Measurements from ENCODE around the gene APOBEC4. TPM values are rescaled to one million over a fixed set of nuclear protein-coding genes. Genes with fewer than 3 reads are reported as not detected.
"Not testable (repeated sequence)": the region's sequence is repeated elsewhere in the genome, so short reads cannot be mapped to it uniquely, and the experiment has no call there.

Gene APOBEC4, protein sequence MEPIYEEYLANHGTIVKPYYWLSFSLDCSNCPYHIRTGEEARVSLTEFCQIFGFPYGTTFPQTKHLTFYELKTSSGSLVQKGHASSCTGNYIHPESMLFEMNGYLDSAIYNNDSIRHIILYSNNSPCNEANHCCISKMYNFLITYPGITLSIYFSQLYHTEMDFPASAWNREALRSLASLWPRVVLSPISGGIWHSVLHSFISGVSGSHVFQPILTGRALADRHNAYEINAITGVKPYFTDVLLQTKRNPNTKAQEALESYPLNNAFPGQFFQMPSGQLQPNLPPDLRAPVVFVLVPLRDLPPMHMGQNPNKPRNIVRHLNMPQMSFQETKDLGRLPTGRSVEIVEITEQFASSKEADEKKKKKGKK
- total RNA-seq (2014; rRNA removed; shearing (Covaris generic)), result not detected in 2 replicates

DNA sequence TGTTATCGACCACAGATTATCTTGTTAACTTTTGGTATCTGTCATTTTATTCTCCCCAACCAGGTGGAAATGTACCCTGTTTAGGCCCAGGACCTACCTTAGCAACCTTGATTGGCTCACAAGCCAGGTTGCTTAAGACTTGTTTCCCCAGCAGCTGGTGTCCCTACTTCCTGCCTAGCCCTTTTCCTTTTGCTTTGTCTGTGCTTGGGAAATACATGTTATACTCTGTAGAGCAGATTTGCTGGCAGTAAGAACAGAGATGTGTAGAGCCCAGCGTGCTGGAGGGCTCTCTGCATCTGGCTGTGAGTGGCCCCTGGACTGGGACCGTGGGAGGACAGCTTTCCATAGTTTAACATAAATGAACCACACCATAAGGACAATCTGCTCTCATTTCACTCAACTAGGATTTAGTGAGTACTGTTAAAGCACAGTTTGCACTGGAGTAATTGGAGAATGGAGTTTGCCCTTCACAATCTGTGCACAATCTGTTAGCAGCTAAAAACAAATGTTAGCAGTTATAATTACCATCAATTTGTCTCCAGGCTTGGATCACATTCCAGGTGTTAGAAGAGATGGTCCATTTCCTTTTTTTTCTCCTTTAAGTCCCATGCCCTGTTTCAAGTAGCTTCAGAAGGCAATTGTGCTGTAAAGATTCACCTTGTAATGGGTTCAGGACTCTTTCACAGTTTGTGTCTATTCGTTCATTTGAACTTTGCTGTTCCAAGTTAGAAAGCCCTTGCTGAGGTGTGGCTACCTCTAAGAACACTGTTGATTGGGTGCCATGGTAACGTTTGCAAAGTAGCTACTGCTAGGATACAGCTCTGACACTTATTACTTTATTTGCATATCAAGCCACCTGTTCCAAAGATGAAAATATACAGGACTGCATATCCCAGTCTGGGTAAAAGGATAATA is at the start of gene APOBEC4:
Gene APOBEC4, minus strand, starts transcription at position 770 of the 915 bp plus-strand sequence. CDS start 4,535 bp downstream, outside the sequence.
- DNase-seq (ENCODE audit: low read depth), result no peak

DNA sequence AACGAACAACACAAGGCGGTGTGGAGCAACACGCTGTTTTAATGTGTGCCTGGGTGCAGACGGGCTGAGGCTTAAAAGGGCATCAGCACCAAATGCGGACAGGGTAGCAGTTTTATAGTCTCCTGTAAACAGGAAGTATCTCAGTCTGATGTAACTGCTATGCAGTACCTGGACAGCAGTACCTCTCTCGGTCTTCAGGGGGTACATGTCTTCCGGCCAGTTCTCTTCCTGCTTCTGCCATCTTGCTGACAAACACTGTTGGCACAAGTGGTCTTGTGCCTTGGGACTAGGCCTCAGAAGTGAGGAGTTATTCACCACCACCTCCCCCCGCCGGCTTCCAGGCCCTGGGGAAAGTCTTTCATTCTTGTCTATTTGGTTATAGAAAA is 49.7 kb upstream of the APOBEC4 start:
- no peak for DNase-seq (ENCODE audit: low read depth)

DNA sequence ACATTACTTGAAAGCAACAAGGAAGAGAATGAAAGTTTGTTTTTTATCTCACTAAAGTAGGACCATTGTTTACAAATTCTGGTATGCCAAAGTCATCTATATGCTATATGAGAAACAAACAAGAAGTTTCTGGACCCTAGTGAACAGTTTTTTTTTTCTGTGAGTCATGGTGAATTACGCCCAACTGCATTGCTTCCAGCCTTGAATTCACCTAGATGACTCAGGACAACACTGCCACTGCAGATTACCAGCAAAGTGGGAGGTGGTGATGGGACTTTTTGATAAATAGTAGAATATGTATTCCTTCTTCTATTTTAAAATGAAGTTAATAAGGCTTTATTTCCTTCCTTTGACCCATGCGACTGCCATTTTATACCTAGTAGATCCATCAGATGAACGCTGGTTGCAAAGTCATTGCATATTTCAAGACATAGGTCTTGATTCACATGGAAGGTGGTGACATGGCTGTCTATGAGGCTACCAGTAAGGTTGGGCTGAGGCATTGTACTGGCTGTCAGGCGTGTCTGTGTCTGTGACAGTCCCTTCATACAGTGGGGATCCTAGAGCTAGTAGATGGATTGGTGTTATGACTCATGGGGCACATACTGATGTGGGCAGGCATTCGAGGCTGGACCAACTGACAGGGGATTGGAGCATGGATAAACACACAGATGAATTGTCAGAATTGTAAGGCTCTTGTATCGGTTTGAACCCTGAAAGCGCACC is 49.1 kb upstream of the APOBEC4 start:
- DNase-seq (ENCODE audit: low read depth), result peak; percentile 21

DNA sequence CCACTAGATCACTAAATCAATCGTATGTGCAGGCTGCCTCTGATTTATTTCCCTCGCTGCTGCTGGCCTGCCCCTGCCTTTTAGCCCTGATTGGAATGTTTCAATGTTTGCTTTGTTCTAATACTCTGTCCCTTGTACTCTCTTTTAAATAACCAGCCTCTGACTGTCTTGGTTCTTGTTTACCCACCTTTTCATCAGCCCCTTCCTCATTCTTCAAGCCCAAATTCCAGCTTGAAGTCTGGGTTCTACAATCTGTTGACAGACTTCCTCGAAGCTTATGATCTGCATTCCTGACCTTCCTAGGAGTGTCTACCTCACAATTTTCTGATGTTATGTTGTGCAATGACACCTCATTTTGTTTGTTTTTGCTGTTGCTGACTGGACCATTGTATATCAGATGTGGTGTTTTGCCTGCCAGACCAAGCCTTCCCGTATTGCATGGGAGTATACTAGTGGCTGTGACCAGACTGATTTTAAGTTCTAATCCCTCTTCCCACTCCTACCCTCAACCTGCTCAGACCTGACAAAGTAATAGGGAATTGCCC is 46.6 kb upstream of the APOBEC4 start:
- no peak for DNase-seq (ENCODE audit: low read depth)

DNA sequence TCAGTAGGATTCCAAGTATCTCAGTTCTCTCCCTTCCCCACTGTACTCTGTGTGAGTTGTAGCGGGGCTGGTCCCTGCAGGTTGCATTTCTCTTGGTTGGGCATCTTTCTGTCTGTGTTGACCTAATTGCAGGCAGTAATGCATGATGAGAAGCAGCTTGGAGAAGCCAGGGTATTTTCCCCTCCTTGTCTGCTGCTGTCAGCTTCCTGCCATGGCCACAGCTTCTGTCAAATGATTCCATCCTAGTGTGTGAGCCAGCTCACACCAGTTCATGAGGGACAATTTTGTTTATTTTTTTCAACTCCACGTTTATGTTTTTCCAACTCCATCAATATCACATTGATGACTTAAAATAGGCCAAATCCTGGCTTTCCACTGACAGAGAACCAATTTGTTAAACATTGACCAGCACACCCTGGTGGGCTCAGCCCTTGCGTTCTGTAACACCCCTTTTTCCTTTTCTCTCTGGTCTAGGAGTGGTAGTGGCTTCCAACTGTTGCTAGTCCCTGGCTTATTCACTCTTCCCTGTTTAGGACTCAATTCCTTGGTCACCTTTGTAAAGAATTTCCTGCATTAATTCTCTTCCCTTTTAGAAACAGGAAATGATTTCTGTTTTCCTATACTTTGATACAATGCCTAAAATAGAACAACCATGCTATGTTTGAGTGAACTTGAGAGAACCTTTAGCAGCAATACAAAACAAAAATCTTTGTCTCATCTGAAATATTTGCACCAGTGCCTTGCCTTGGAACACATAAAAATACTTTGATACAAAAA is 44.9 kb upstream of the APOBEC4 start:
- no peak for DNase-seq (ENCODE audit: low read depth)

DNA sequence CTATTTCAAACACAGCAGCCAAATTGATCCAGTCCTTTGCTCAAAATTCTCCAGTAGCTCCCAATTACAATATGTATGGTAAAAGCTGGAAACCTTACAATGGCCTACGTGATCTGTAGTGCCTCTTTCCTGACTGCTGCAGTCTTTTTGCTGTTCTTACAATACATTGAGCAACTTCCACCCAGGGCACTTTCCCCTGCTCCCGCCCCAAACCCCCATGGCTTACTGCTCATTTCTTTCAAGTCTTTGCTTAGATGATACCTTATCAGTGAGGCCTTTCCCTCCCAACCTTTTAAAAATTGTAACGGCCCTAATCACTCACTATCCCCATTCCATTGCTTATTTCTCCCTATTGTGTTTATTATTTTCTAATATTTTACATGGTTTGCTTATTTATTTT is 43.9 kb upstream of the APOBEC4 start:
- no peak for DNase-seq (ENCODE audit: low read depth)

DNA sequence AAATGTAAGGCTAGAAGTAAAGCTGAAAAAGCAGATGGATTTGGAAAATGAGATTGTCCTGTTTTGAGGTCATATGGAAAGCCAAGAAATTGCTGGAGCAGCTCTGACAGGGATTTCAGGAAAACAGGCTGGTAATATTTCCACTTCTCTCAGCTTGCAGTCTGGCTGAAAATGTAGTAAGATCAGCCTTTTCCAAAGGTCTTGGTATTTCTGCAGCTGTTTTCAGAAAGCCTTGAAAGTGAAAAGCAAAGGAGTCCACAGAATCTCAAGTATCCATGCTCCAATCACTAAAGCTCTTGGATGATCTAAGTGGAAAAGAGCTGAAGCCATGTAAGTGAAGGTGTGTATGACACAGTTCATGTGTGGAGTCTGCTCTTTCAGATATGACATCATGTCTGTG is 41.6 kb upstream of the APOBEC4 start:
- no peak for DNase-seq (ENCODE audit: low read depth)

DNA sequence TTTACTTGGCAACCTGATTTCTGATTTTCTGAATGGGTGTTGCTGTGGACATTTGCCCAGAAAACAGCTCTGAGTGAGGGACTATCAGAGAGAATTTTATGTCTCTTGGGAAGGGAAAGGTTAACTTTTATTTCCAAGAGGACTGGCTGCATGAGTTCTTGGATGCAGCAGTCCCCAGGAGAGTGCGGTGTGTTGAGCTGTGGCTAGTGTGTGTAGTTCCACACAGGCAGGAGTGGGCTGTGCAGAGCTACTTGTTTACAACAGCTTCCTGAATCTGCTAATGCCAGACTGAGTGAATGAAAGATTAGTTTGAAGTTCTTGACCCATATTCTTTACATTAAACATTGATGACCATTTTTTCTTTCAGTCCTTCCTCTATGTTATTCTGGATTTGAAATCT is 41.0 kb upstream of the APOBEC4 start:
- no peak for DNase-seq (ENCODE audit: low read depth)

DNA sequence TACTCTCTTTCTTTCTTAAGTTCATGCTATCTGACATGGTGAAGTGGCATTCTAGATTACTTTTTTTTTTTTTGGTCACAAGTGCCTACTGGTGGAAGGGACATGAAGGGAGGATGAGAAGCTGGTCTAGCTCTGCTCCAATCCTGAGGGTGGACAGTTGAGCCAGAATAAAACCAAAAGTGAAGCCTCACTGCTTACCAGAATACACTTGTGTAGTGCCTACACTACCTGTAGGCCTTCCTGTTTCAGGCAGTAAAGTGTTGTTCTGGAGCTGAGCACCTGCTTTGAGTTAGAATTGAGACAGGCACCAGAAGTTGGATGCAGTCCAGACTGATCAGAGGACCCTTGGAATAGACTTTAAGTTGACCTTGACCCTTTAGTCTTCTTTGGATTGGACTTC is 40.4 kb upstream of the APOBEC4 start:
- DNase-seq (ENCODE audit: low read depth), result no peak

DNA sequence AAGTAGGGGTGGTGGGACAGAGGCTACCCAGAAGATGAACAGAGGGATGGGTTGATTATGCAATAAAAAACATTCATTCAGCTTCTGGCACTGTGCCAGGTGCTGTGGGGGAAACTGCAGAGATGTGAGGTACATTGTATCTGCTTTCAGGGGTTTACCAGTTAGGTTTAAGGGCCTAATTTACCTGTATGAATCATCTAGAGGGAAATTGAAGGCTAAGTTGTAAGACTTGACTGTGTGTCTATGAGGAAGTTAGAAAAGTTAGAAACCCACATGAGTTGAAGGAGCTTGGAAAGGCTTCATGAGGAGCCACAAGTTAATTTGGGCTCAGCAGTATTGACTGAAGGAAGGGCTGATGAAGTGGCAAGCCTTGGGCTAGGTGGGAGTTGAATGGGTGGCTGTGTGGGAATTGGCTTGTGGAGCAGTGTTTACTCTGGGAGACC is 36.7 kb upstream of the APOBEC4 start:
- DNase-seq (ENCODE audit: low read depth), result no peak

DNA sequence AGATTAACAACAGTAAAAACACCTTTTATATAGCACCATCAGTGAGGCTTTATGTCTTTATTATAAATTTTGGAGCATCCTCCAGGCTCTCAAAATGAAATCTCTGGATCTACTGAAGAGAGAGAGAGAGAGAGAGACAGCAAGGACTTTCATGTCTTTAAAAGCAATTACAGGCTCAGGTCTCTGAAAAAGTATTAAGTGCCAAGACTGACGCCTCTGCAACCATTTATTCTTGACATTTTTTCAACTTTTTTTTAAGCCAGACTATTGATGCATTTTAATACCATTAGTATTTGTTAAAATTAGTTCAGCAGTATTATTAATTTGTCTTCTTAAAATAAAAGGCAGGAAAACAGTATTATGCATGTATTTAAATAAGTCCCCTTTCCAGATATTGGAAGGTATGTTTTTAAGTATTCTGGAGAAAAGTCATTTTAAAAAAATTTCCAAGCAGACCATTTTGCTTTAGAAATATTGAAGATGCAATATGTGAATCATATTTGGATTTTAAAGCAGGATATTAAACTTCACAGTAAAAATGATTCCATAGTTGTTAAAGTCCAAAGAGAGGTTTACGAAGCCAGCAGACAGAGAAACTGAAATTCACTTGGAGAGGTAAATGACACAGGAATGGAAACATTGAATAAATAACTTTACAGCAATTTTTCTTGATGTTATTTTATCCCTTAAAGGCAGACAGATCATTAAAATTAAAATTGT is 35.4 kb upstream of the APOBEC4 start:
- DNase-seq (ENCODE audit: low read depth), result no peak

DNA sequence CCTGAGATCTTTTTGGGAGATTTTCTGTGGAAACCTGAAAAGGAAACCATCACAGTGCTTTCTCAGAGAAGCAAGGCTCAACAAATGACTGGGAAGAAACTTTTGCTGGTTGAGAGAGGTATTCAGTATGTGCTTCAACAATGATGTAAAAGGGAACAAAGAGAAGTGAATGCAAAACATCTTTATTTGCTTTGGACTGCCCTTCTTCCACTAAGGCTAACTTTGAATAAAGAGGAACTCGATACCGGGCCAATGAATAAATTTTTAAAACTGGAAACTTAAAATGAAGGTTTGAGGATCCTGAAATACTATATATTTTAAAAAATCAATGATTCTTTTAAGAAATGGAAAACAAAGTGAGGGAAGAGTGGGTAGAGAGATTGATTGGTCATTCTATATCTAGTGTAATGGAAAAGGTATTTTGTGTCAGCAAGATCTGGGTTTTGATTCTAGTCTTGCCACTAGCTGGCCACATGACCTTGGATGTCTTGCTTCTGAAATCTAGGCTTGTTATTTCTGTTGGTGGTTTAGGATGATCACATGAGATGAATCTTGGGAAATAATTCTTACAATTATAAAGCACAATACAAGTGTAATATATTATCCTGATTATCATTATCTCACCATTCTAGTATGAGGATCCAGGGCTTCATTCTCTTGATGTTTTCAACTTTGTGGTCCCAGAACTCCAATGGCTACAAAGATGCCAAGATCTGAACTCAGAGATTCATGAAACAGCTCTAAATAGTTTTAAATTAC is 34.6 kb upstream of the APOBEC4 start:
- no peak for DNase-seq (ENCODE audit: low read depth)

DNA sequence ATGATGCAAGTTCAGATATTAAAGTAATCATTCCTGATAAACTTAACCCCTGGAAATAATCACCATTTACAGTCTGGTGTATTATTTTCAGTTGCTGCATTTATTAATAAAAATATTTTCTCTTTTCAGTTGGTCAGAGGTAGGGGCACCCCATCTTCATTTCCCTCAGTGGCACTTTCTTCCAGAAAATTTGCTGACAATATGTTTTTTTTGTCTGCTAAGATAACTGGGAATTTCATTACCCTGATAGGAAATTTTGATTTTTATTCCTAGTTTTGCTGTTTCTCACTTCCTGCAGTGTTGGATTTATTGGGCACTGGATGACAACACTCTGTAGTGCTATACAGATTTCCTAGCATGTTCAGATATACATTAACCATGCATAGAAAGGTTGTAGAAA is 33.1 kb upstream of the APOBEC4 start:
- no peak for DNase-seq (ENCODE audit: low read depth)

DNA sequence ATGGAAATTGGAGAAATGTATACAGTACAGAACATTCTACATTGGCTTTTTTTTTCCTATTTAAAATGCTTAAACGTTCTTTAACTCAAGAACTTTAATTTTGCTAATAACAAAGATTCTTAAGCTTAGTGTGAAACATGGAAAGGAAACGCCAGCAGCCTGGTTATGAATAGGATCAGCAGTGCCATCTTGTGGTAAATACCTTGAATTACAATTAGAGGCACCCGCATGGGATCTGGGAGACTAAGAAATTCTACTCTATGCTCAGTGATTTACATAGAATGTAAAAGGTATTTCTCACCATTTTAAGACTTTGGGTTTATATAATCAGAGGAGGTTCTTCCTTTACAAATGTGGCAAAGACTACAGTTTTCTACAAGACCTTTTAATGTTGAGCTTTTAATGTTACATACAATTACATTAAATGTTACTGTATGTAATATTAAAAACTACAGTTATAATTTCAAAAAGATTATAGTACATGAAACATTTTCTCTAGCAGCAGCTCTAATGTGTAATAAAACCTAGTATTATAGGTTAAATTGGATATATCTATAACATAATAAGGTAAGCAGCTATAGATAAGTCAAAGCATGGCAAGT is 32.1 kb upstream of the APOBEC4 start:
- peak; percentile 40 for DNase-seq (ENCODE audit: low read depth)

DNA sequence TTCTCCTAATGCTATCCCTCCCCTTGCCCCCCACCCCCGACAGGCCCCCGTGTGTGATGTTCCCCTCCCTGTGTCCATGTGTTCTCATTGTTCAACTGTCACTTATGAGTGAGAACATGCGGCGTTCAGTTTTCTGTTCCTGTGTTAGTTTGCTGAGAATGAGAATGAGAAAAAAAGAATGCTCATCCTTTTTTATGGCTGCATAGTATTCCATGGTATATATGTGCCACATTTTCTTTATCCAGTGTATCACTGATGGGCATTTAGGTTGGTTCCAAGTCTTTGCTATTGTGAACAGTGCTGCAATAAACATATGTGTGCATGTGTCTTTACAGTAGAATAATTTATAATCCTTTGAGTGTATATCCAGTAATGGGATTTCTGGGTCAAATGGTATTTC is 26.2 kb upstream of the APOBEC4 start:
- not testable (repeated sequence) for DNase-seq (ENCODE audit: low read depth)

DNA sequence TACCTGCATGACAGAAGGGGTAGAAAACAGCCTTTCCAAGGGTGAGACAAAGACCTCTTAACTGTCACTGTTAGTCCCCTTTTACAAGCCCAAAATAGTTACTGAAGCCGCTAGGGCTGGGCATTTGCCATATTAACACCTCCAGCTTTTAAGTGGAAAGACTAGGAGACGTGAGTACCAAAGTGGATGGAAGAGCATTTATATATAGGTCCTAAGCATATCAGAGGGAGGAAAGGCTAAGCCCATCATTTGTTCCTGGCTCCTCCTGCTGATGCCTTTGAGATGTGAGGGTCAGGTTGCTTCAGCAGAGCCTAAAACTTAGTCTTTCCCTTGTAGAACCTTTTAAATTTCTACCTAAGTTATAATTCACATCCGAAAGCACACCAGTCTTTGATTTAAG is 25.7 kb upstream of the APOBEC4 start:
- no peak for DNase-seq (ENCODE audit: low read depth)

DNA sequence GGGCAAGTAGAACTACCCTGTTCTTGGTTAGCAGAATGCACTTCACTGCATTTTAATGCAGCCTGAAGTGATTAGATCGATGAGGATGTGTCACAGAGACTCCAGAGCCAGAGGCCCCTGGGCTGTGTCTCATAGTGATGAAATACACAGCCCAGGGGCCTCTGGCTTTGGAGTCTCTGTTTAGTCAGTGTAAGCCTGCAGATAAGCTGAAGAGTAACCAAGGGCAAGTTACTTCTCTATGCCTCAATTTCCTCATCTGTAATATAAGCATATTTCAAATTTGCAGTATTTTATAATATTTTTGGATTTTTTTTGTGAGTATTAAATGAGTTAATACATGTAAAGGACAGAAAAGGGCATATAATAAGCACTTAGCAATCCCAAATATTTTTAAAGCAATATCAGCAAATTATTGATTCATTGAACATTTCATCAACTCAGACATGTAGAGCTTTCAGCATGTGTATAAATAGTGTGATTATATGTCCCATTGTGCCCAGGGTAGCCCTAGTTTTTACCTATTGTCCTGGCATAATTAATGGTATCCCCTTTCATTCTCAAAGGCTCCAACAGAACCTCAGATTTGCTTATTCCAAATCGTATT is 23.6 kb upstream of the APOBEC4 start:
- DNase-seq (ENCODE audit: low read depth), result peak; percentile 10

DNA sequence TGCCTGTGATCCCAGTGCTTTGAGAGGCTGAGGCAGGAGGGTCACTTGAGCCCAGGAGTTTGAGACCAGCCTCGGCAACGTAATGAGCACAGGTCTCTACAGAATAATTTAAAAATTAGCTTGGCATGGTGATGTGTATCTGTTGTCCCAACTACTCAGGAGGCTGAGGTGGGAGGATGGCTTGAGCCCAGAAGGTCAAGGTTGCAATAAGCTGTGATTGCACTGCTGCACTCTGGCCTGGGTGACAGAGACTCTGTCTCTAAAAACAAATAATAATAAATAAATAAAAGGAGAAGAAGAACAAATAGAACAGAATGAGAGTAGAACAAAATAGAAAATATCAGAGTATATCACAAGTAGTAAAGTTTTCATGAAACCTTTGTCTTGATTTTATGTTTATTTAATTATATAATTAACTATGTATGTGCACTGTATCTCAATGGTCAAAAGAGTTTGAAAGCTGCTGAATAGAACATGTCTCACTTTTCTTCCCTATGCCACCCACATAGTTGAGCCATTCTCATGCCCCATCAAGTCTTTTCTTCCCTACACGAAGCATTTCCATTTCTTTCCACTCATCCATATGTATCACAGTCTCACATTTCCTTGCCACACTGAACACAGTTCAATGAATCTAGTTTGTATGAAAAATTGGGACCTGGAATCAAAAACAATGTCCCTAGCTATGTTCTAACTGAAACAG is 22.9 kb upstream of the APOBEC4 start:
- no peak for DNase-seq (ENCODE audit: low read depth)

Measured in Daoy (cell line).